ENCODE results near the gene SESN3. TPM values are rescaled to one million over a fixed set of nuclear protein-coding genes. Genes with fewer than 3 reads are reported as not detected.

Gene SESN3
- total RNA-seq, 2 experiments from 2014 or later: 19.4 to 19.5 TPM

- no peaks in the 10 kb centered on the region for H3K9me3 Mint-ChIP-seq
- no peaks in the 10 kb centered on the region for H3K27me3 Mint-ChIP-seq
- peak; percentile 49 for ATAC-seq
- intact Hi-C loops (cut with micrococcal nuclease): no loop called here
- POLR2A ChIA-PET: interaction anchor here (0.6 kb wide), 1 partner anchor 377 kb away, joined by 3 read pairs; no protein-coding TSS in a partner anchor
- no peak for DNase-seq
- CTCF ChIA-PET: interaction anchor here (1.1 to 1.5 kb wide), 2 partner anchors 9 to 14 kb away, joined by 3 read pairs; no protein-coding TSS in a partner anchor
- peaks cover 9% of the 10 kb centered on the region for H3K4me1 Mint-ChIP-seq (ENCODE audit: low read depth)
- H3K27ac Mint-ChIP-seq: no peak overlapping the region
- TF ChIP-seq CTCF (IDR thresholded peaks at IDR 0.05): no peak
- H3K36me3 Mint-ChIP-seq (ENCODE audit: low read depth): no peaks in the 10 kb centered on the region
- no peak overlapping the region for H3K4me3 Mint-ChIP-seq
Measured at GRCh38 chr11:95262994-95263765, 32.2 kb upstream of the SESN3 start.

DNA sequence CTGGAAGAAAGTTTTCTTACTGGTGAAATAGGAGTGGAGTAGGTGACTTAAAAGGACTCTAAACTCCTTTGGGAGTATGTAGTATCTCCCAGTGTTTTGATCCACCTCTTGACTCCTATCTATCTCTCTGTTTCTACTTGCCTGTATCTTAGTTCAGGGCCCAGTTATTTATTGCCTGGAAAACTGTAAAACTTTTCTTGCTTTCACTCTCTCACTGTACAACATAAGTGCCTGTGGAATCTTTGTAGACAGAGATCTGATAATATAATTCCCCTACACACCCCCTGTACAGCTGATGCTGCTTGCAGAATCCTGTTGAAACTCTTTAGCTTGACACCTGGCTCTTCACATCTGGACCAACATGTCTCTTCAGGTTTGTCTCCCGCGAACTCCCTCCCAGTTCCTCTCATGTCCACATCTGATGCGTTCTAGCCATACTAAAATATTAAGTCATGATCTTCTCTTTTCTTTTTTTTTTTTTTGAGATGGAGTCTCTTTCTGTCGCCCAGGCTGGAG, 26.5 kb upstream of the SESN3 start:
- Mint-ChIP-seq H3K4me1 (ENCODE audit: low read depth) (peaks cover 42% of the 10 kb centered on the region), H3K27me3 (no peaks in the 10 kb centered on the region), H3K36me3 (ENCODE audit: low read depth) (no peaks in the 10 kb centered on the region), H3K27ac (no peak overlapping the region), H3K9me3 (no peaks in the 10 kb centered on the region), H3K4me3 (no peak overlapping the region)
- DNase-seq (no peak), ATAC-seq (no peak)
- POLR2A ChIA-PET: no interaction called here
- CTCF ChIA-PET: interaction anchor here (0.9 kb wide), 1 partner anchor 448 kb away, joined by 3 read pairs; no protein-coding TSS in a partner anchor
- intact Hi-C loops (cut with micrococcal nuclease): no loop called here
- no peak for TF ChIP-seq CTCF (IDR thresholded peaks at IDR 0.05)

GRCh38 chr11:95256321-95256779, 25.3 kb upstream of the SESN3 start:
- CTCF ChIA-PET: interaction anchor here (1.2 to 2.7 kb wide), 2 partner anchors 10 to 27 kb away, joined by 3 to 12 read pairs; no protein-coding TSS in a partner anchor
- no peak overlapping the region for H3K4me3 Mint-ChIP-seq
- ATAC-seq: no peak

GRCh38 chr11:95255251-95256145, 24.5 kb upstream of the SESN3 start:
- peaks cover 47% of the 10 kb centered on the region for H3K4me1 Mint-ChIP-seq (ENCODE audit: low read depth)
- TF ChIP-seq CTCF (IDR thresholded peaks at IDR 0.05): no peak
- H3K27ac Mint-ChIP-seq: peak overlapping the region; percentile 51
- no peaks in the 10 kb centered on the region for H3K27me3 Mint-ChIP-seq
- H3K4me3 Mint-ChIP-seq: no peak overlapping the region
- CTCF ChIA-PET: interaction anchor here (1.1 to 2.7 kb wide), 4 partner anchors 11 to 450 kb away, joined by 3 to 12 read pairs (median 6); partner anchors contain the start of gene SESN3
- intact Hi-C loops (cut with micrococcal nuclease): no loop called here
- H3K9me3 Mint-ChIP-seq: no peaks in the 10 kb centered on the region
- POLR2A ChIA-PET: interaction anchor here (0.8 to 1.0 kb wide), 2 partner anchors 23 to 35 kb away, joined by 3 to 4 read pairs; no protein-coding TSS in a partner anchor
- no peak for DNase-seq
- no peak for ATAC-seq
- no peaks in the 10 kb centered on the region for H3K36me3 Mint-ChIP-seq (ENCODE audit: low read depth)

More at GRCh38 chr11:95256321-95256779, 25.3 kb upstream of the SESN3 start:
- peaks cover 47% of the 10 kb centered on the region for H3K4me1 Mint-ChIP-seq (ENCODE audit: low read depth)
- POLR2A ChIA-PET: no interaction called here
- H3K9me3 Mint-ChIP-seq: no peaks in the 10 kb centered on the region
- TF ChIP-seq CTCF (IDR thresholded peaks at IDR 0.05): no peak
- no peaks in the 10 kb centered on the region for H3K27me3 Mint-ChIP-seq
- intact Hi-C loops (cut with micrococcal nuclease): no loop called here
- H3K36me3 Mint-ChIP-seq (ENCODE audit: low read depth): no peaks in the 10 kb centered on the region
- no peak for DNase-seq
- no peak overlapping the region for H3K27ac Mint-ChIP-seq
